COR-L47 (cell line): ENCODE results near the gene SRPRB.

ENCODE experiments used
- DNase-seq: peaks from one replicate; lab custom pipeline; 2025; lab: John Stamatoyannopoulos, UW

SRPRB gene

GRCh38 chr3:133827136-133827535 is 21.5 kb downstream of the SRPRB start:
- DNase-seq: no peak

GRCh38 chr3:133827684-133828083 is 22.1 kb downstream of the SRPRB start:
- DNase-seq: no peak

- DNase-seq: no peak
These were observed 23.1 kb downstream of the SRPRB start for GRCh38 chr3:133828576-133829309.

GRCh38 chr3:133829310-133829707 is 23.7 kb downstream of the SRPRB start:
- no peak for DNase-seq

GRCh38 chr3:133830071-133830470 is 24.5 kb downstream of the SRPRB start:
- DNase-seq: no peak

- no peak for DNase-seq
These were observed 26.6 kb downstream of the SRPRB start for GRCh38 chr3:133831966-133832801.

- DNase-seq: no peak
These were observed 27.2 kb downstream of the SRPRB start for GRCh38 chr3:133832802-133833144.

GRCh38 chr3:133833267-133833666 is 27.7 kb downstream of the SRPRB start:
- no peak for DNase-seq

GRCh38 chr3:133833880-133834620 is 28.4 kb downstream of the SRPRB start:
- no peak for DNase-seq

- DNase-seq: no peak
These were observed 29.2 kb downstream of the SRPRB start for GRCh38 chr3:133834621-133835417.

- DNase-seq: no peak
These were observed 29.8 kb downstream of the SRPRB start for GRCh38 chr3:133835418-133835743.

GRCh38 chr3:133835961-133836360 is 30.3 kb downstream of the SRPRB start:
- no peak for DNase-seq

GRCh38 chr3:133836497-133837158 is 31.0 kb downstream of the SRPRB start:
- no peak for DNase-seq

GRCh38 chr3:133837487-133838295 is 32.1 kb downstream of the SRPRB start:
- no peak for DNase-seq

GRCh38 chr3:133838296-133838789 is 32.7 kb downstream of the SRPRB start:
- DNase-seq: no peak

- DNase-seq: no peak
These were observed 33.5 kb downstream of the SRPRB start for GRCh38 chr3:133838916-133839800.

- no peak for DNase-seq
These were observed 34.6 kb downstream of the SRPRB start for GRCh38 chr3:133840055-133840737.

- no peak for DNase-seq
These were observed 35.2 kb downstream of the SRPRB start for GRCh38 chr3:133840767-133841166.

GRCh38 chr3:133841196-133841595 is 35.6 kb downstream of the SRPRB start:
- DNase-seq: no peak
